Nucleus accumbens (tissue), 56 donors: ENCODE data around the gene RILPL2.
"Not testable (repeated sequence)": the region's sequence is repeated elsewhere in the genome, so short reads cannot be mapped to it uniquely, and the experiment has no call there.

ENCODE experiments used
- DNase-seq, 56 donors: peaks; one replicate each; lab custom pipeline; 2025; lab: John Stamatoyannopoulos, UW

The RILPL2 gene

DNA sequence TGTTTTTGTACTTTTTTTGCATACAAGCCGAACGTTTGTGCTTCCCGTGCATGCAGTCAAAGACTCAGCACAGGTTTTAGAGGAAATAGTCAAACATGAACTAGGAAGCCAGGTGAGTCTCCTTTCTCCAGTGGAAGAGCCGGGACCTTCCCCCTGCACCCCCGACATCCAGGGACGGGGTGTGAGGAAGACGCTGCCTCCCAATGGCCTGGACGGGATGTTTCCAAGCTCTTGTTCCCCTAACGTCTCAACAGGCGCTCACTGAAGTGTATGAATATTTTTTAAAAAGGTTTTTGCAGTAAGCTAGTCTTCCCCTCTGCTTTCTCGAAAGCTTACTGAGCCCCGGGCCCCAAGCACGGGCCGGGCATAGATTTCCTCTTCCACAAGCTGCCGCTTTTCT lies 28.6 kb downstream of the RILPL2 start:
- DNase-seq: not testable (repeated sequence)

DNA sequence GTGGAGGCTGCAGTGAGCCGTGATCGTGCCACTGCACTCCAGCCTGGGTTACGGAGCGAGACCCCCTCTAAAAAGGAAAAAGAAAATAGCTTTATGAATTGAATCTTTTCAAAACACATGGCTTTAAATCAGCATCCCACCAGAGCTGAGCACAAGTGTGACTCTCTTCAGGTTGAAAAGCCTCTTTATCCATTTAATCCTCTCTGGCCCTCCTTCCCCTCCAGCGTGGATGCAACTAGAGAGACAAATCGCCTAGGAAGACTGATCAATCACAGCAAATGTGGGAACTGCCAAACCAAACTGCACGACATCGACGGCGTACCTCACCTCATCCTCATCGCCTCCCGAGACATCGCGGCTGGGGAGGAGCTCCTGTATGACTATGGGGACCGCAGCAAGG lies 29.2 kb downstream of the RILPL2 start:
- DNase-seq: not testable (repeated sequence)

DNA sequence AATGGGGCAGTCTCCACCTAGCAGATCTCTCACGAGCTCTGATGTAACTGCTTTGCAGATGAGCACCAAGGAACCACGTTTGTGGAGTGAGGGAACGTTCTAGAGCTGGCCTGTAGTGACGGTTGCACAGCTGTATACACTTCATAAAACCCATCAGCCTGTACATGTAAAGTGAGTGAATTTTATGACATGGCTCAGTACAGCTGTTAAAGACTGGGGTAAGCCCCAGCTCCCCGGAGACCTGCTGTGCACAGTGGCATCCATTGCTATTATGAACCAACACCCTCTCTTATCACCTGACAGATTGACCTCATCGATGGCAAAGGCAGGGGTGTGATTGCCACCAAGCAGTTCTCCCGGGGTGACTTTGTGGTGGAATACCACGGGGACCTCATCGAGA lies 31.9 kb downstream of the RILPL2 start:
- no peak for DNase-seq

DNA sequence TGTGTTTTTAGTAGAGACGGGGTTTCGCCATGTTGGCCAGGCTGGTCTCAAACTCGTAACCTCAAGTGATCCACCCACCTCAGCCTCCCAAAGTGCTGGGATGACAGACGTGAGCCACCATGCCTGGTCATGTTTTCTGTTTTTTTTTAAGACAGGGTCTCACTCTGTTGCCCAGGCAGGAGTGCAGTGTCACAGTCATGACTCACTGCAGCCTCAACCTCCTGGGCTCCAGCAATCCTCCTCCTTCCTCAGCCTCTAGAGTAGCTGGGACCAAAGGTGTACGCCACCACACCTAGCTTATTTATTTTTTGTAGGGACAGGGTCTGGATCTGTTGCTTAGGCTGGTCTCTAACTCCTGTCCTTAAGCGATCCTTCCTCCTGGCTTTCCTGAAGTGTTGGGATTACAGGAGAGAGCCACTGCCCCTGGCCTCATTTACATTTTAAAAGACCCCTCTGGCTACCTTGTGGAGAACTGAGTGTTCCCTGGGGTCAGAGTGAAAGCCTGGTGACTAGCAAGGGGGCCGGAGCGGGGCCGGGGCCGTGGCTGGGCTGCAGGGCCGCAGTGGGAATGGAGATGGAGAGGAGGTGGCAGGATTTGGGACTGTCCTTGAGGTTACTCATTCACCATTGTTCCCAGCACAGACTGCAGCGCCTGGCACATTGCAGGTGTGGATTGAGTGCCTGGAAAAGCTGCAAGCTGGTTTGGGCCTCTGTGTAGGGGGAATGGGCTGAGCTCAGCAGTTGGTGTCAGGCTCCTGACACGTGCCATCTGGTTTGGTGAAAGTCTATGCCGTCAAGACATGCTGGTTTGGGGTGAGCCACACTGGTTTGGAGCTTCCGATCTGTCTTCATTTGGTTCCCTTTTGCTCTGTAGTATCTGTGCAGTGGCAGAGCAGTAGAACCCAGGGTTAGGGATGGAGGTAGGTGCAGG lies 34.5 kb downstream of the RILPL2 start:
- DNase-seq: no peak

DNA sequence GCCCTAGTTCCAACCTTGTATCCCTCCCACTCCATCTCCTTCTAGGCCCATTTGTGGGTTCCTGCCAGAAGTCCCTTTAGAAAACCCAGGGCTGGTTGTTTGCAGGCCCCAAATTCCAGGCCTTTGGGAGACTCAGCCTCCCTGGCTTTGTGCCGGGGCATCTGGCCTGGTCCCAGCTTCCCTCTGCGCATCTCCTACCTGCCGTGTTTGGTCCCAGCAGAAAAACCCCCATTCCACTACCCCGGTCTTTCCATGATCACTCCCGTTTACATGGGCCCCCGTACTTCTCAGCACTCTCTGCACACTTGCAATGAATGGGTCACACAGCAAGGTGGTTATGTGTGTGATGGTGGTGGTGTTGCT lies 37.2 kb downstream of the RILPL2 start:
- DNase-seq: peak in 2 of 56 donors; percentile 24 to 37

GRCh38 chr12:123398550-123399254 lies 37.8 kb downstream of the RILPL2 start:
- DNase-seq: peak in 41 of 56 donors; percentile 8 to 64 (median 30)

DNA sequence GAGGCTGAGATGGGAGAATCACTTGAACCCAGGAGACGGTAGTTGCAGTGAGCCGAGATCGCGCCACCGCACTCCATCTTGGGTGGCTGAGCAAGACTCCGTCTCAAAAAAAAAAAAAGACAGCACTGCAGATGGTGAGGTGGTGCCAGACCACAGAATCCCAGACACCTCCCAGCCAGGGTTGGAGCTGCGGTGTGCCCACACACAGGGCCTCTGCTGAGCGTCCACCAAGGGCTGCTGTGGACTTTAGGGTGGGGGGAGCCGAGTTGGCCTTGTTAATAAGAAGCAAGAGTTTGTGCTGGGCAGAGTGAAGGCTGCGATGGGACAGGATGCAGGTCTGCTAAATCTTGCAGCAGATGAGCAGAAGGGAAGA lies 38.3 kb downstream of the RILPL2 start:
- DNase-seq: no peak

DNA sequence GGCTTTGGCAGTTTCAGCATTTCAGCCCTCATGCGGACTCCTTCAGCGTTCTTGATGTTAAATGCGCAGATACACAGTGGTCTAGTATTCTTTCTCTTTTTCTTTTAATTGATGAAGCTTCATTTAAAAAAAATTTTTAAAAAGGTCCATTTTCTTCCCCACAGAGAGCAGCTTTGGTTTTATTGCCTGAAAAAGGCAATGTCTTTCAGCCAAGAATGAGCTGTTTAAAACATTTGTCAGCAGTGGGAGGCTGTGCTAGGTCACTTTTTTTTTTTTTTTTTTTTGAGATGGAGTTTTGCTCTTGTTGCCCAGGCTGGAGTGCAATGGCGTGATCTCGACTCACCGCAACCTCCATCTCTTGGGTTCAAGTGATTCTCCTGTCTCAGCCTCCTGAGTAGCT lies 39.1 kb downstream of the RILPL2 start:
- DNase-seq: no peak

GRCh38 chr12:123396954-123397353 lies 39.5 kb downstream of the RILPL2 start:
- DNase-seq: peak in 2 of 56 donors; percentile 3 to 7

DNA sequence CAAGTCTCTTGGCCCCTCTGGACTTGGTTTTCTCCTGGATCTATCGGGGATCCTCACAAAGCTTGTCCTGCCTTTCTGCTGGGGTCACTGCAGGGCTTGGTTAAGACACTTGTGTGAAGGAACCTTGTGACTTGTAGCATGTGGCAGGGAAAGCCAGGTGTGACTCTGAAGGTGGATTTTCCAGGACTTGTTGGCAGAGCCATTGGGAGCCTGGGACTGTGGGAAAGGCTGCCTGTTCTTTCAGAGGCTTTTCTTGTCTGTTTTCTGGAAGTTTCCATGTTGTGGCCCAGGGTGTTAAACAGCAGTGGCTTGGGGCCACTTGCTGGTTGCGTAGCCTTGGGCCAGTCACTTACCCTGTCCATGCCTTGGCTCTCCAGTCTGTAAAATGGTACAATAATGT lies 39.9 kb downstream of the RILPL2 start:
- no peak for DNase-seq

- DNase-seq: peak in 1 of 56 donors; percentile 20
Measured at GRCh38 chr12:123395236-123395635, 41.2 kb downstream of the RILPL2 start.

DNA sequence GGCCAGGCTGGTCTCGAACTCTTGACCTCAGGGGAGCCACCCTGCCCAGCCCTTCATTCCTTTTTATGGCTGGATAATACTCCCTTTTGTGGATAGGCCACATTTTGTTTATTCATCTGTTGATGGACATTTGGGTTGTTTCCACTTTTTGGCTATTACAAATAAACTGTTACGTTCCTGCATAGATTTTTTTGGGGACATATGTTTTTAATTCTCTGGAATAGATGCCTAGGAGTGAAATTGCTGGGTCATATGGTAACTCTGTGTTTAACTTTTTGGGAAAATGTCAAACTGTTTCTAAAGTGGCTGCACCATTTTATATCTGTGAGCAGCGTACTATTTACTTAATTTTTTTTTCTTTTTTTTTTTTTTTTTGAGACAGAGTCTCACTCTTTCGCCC lies 42.7 kb downstream of the RILPL2 start:
- DNase-seq: no peak

DNA sequence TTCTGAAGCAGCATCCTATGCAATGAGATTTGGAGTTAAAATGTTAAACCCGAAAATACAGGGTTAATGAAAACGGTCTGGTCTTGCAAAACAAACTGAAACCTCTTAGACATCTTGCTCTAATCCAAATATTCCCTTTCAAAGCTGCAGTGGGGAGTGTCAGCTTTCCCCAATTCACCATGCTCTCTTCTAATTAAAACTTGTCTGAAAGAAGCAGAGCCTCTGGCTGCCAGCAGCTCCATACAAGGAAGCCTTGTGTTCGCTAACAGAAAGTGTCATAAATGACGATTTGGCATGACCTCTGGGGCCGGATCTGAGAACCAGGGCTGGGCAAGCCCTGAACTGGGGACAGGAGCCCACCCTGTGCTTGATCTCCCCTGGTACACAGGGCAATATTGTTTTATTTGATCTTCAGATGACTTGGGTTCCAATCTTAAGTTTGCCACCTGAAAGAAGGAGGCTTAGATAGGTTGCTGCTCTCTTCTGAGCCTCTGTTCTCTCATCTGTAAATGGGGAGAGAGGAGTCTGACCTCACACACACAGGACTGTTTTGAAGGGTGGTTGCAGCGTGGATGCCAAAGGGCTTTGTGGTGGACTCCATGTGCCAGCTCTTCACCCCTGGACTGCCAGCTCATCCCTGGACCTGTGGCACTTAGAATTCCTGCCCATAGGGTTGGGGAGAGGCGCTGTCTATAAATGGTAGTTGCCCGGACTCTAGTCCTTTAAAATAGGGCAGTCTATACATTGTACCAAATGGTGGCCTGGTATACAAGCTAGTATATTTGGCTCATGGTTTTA lies 44.7 kb downstream of the RILPL2 start:
- peak in 18 of 56 donors; percentile 2 to 55 (median 13) for DNase-seq

DNA sequence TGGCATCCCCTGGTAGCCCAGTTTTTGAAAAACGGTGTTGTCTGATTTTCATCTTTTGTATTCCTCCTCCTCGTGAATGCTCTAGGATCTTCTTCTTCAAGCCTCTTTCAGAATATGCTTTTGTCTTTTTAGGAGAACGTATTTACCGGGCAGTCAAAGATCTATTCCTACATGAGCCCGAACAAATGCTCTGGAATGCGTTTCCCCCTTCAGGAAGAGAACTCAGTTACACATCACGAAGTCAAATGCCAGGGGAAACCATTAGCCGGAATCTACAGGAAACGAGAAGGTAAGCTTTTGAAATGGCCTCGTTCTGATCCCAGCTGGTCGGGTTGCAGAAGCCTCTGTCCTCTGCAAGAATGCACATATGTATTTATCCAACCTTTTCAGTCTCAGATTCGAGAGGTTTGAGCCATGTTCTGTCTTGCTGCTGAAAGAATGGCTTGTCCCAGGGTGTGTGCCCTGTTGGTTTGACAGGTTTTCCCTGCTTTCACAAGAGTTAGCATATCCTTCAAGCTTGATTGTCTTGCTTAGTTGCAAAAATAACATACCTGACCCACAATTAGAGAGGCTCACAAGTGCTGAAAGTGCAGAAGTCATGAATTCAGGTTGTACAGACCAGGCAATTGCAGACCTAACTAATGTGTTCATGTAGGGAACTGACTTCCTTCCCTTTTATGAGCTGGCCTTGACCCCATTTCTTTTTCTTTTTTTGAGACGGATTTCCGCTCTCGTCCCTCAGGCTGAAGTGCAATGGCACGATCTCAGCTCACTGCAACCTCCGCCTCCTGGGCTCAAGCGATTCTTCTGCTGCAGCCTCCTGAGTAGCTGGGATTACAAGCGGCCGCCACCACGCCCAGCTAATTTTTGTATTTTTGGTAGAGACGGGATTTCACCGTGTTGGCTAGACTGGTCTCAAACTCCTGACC lies 45.7 kb downstream of the RILPL2 start:
- DNase-seq: peak in 1 of 56 donors; percentile 11

DNA sequence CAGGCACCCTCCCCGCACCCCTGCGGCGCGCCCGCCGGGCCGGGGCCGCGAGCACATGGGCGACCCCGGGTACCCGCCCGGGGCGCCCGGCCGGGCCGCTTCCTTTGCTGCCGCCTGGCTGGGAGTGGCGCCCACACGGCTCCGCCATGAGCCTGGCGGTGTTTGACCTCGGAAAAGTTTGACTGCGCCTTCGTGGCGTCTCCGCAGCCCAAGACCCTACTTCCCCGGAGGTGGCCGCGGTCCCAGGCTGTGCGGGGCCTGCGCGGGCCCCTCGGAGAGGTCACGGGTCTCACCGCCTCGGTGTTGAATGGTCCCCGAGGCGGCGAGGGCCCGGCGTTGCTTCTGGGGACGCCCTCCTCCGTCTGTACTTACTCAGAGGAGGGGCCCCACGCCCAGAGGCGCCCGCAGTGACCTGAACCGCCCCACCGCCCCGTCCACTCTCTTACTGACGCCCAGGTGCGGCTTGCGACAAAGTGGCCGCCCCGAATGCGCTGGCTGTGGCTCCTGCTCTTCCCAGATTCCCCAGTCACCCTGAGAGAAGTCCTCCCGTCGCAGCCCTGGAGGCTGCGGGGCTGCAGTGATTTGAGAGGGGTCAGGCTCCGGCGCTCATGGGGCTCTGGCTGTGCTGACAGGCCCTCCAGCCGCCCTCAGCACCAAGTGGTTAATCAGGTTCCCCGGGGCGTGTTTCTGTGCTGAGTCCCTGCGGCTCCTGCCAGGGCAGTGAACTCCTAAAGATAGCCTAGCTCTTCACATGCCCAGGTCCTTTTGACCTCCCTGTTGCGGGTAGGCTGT lies 46.7 kb downstream of the RILPL2 start:
- DNase-seq: peak in 13 of 56 donors; percentile 4 to 45 (median 21)

DNA sequence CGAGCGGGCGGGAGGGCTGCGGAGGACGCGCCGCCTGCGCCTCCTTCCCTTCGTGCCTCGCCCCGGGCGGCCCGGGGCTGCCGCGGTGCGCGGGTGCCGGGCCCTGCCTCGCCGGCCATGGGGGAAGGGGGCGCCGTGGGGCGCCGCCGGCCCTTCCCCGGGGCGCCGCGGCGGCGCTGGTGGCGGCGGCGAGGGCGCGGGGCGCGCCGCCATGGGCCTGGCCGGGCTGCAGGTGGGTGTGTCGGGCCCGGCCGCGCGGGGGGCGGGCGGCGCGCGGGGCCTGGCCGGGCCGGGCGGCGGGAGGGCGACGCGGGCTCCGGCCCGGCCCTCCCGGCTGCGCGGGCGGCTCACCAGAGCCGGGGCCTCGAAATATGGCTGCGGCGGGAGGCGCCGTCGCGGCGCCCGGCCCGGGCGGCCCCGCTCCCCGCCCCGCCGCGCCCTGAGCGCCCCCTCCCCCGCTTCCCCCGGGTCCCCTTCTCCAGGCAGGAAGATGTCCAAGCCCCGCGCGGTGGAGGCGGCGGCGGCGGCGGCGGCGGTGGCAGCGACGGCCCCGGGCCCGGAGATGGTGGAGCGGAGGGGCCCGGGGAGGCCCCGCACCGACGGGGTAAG lies 47.4 kb downstream of the RILPL2 start:
- DNase-seq: peak in 1 of 56 donors; percentile 36

GRCh38 chr12:123388177-123388950 lies 48.1 kb downstream of the RILPL2 start:
- peak in 54 of 56 donors; percentile 27 to 87 (median 70) for DNase-seq
